ENCODE data around the gene TSC22D4. TPM values are rescaled to one million over a fixed set of nuclear protein-coding genes. Genes with fewer than 3 reads are reported as not detected.

The TSC22D4 gene
- total and polyA plus RNA-seq, 9 of the 15 experiments (the other 6 are each of a cell fraction or from before 2014, with no cell fraction given) = 0.37 to 107 (median 28.7) TPM

- TF ChIP-seq RNF219 (CRISPR knock-in tag; IDR thresholded peaks at IDR 0.05) = peak; percentile 68; the same call in 1 of the 2 replicates
- TF ChIP-seq ZNF398 (CRISPR knock-in tag; IDR thresholded peaks at IDR 0.05) = no peak
- peak; percentile 98 for TF ChIP-seq E2F3 (CRISPR knock-in tag; IDR thresholded peaks at IDR 0.05)
- peak; percentile 38 for TF ChIP-seq GMEB1 (CRISPR knock-in tag; IDR thresholded peaks at IDR 0.05)
- no peak for TF ChIP-seq HSF4 (CRISPR knock-in tag; IDR thresholded peaks at IDR 0.05; ENCODE audit: borderline replicate concordance)
- TF ChIP-seq JUN (IDR thresholded peaks at IDR 0.05; ENCODE audit: borderline replicate concordance, low read depth, low read length) = peak; percentile 90; the same call in 1 of the 2 replicates
- peak; percentile 96 for TF ChIP-seq JUN (CRISPR knock-in tag; IDR thresholded peaks at IDR 0.05; ENCODE audit: borderline replicate concordance)
- TF ChIP-seq ATF7 (IDR thresholded peaks at IDR 0.05) = peak; percentile 72; the same call in 1 of the 2 replicates
- peak; percentile 69 to 79 for TF ChIP-seq TRIM24 (IDR thresholded peaks at IDR 0.05)
- no peak for TF ChIP-seq MAFK (IDR thresholded peaks at IDR 0.05; ENCODE audit: low read length)
- TF ChIP-seq FOXA1 (IDR thresholded peaks at IDR 0.05; ENCODE audit: borderline replicate concordance) = no peak
- TF ChIP-seq BCLAF1 (IDR thresholded peaks at IDR 0.05; ENCODE audit: borderline replicate concordance in 1 of 2, control insufficient read depth in 1 of 2, low read depth in 2 of 2, low read length in 1 of 2) = peak in 1 of 2 experiments; percentile 75; a peak in 1 of 4 replicates
- TF ChIP-seq EGR1 (conservative IDR thresholded peaks at IDR 0.05) = peak; percentile 100
- TF ChIP-seq MTA2 (IDR thresholded peaks at IDR 0.05; ENCODE audit: low read depth) = peak; percentile 58
- TF ChIP-seq PTRF (tag; IDR thresholded peaks at IDR 0.05) = no peak
These were observed 50.6 kb downstream of the TSC22D4 start, which contains the start of gene ZCWPW1 (continued) for GRCh38 chr7:100428199-100428966.

Measured in K562 (cell line).